Epithelial cell of esophagus (primary cell): ENCODE data around the gene PLEKHG3.

Experiments used
- DNase-seq: peaks from one replicate; pipeline ENCODE4 v3.0.0; 2010; ENCODE audit warnings: low read depth
- H3K4me3 ChIP-seq: 2 replicates; pipeline ENCODE4 v1.5.1; 2011; ENCODE audit warnings: mild to moderate bottlenecking, low read length, control low read depth
- CTCF ChIP-seq: IDR thresholded peaks from 2 replicates; pipeline ENCODE4 v1.5.1; 2011; ENCODE audit warnings: low read depth, mild to moderate bottlenecking, low read length, control low read depth, inconsistent platforms; ENCODE audit not compliant: insufficient read depth; ENCODE audit errors: missing control alignments

PLEKHG3 gene

GRCh38 chr14:64702493-64703394 is 1.5 kb upstream of the PLEKHG3 start:
- H3K4me3 ChIP-seq = peak overlapping the region; percentile 78
- DNase-seq = peak; percentile 85
- no peak for TF ChIP-seq CTCF

DNA sequence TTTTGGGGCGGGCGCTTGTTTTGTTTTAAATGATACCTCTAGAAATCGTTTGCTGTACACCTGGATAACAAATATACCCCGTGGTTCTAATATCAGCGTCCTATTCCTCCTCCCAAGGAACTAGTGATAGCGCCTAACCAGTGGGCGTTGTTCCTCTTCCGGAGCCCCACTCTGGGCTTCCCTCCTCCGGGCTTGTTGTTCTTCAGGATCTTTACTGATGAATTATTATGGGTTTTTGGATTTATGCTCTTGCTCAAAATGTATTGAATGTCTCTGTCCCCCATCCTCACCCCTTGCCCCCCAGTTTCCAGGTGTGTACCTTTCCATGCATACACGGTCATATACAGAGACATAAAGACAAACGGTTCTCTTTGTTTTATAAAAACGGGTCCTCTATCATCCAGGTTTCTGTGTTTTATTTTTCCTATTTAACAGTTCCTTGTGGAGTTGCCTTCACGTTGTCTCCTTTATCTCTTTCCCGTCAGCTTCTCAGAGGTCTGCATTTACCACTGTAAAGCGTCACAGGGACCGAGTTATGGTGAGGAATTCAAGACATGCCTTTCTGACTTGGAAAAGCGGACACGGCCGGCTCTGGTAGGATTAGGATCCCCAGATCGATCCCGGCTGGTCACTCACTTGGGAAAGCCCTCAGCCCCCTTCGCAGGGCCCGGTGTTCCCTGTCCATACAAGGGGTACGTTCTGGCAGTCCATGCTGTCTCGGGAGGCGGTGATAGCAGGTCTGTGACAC is 655 bp upstream of the PLEKHG3 start:
- no peak for DNase-seq
- TF ChIP-seq CTCF = no peak
- H3K4me3 ChIP-seq = peak overlapping the region; percentile 78

DNA sequence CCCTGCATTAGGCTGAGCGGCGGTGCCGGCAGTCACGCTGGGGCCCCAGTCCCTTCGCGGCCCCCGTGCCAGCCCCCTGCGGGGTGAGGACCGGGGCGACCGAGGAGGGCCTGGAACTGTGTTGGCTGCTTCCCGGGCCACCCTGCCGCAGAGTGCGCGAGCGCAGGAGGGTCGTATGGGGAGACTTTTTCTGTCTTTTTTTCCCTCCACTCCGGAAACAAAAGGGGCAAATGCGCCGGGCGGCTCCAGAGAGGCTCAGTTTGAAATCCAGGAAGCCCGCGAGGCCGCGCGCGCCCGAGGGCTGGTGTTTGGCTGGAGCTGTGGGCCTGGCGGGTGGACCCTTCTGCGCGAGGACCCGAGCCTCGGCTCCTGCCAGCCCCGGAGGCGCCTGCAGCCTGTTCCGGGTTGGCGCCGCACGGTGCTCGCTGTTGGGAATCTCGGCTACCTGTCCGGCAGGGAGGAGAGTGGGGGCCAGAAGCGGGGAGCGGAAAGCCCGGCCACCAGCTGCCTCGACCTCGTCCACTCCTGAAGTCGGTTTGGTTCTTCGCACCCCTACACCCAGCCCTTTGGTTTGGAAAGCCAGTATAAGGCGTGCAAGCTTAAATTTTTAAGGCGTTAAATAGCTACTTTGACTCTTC is 638 bp downstream of the PLEKHG3 start:
- DNase-seq = no peak
- TF ChIP-seq CTCF = no peak
- peak overlapping the region; percentile 78 for H3K4me3 ChIP-seq

- TF ChIP-seq CTCF = no peak
- peak overlapping the region; percentile 78 for H3K4me3 ChIP-seq
- DNase-seq = no peak
Observed at GRCh38 chr14:64705381-64706118, 1.3 kb downstream of the PLEKHG3 start.

- peak overlapping the region; percentile 78 for H3K4me3 ChIP-seq
Observed at GRCh38 chr14:64706119-64706592, 1.9 kb downstream of the PLEKHG3 start.

More at GRCh38 chr14:64706119-64706592, 1.9 kb downstream of the PLEKHG3 start:
- TF ChIP-seq CTCF = no peak
- no peak for DNase-seq
